Nucleus accumbens (tissue), 56 donors: ENCODE measurements around the gene KSR2.
"Not testable (repeated sequence)": the region's sequence is repeated elsewhere in the genome, so short reads cannot be mapped to it uniquely, and the experiment has no call there.

ENCODE experiments used
- DNase-seq, 56 donors: peaks; one replicate each; lab custom pipeline; 2025; lab: John Stamatoyannopoulos, UW

Gene KSR2

GRCh38 chr12:117968826-117969659, at the start of gene KSR2:
KSR2 (minus strand) TSS chr12:117968990; CDS start chr12:117968255, 735 bp downstream.
- peak in 51 of 56 donors; percentile 2 to 88 (median 64) for DNase-seq

DNA sequence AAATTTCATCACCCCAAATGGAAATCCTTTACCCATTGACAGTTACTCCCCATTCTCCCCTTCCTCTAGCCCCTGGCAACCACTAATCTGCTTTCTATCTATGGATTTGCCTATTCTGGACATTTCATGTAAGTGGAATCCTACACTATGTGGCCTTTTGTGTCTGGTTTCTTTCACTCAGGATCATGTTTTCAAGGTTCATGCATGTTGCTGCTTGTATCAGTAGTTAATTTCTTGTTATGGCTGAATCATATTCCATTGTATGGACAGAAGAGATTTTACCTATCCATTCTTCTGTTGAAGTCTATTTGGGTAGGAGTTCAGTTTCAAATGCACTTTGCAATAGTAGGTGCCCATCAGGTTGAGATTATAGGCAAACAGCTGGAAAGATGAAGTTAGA, 49.1 kb upstream of the KSR2 start:
- no peak for DNase-seq

- peak; percentile 24 to 97 (median 91) for DNase-seq
These were observed 47.9 kb upstream of the KSR2 start, which contains the start of gene RFC5 for GRCh38 chr12:118016424-118017264. RFC5 (plus strand) TSS chr12:118016703; CDS start chr12:118016828, 125 bp downstream.

DNA sequence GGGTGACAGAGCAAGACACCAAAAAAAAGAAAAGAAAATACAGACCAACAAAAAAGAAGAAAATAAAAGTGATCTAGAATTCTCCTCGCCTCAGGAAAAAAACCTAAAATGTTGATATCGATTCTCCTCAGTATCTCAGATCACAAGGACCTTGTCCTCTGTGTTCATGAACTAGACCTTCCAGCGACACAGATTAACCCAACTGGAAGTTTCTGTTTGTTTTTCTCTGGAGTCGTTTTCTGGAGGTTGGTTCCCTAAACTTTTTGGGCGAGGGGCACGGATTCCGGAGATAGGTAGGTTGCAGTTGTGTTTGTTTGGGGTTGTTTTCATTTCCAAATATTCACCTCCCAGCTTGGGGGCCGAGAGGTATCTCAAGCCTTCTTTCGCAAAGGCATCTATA, 47.2 kb upstream of the KSR2 start:
- DNase-seq: no peak

- DNase-seq: no peak
These were observed 46.5 kb upstream of the KSR2 start for GRCh38 chr12:118015306-118015705.

DNA sequence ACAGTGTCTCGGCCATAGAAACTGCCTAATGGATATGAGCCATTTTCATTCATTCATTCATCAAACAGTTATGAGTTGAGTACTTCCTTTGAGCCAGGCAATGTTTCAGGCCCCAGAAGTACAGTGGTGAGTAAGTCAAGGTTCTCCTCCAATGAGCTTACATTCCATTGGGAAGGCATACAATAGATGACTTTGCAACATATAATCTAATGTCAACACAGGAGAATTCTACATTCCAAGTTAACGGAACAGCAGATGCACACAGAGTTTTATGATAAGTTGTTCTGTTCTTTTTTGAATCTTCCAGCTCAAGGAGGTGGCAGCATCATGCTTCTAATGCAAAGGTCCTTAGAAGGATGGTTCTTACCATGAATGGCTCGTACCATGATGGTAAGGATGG, 44.5 kb upstream of the KSR2 start:
- no peak for DNase-seq

GRCh38 chr12:118011961-118012360, 43.2 kb upstream of the KSR2 start:
- DNase-seq: no peak

DNA sequence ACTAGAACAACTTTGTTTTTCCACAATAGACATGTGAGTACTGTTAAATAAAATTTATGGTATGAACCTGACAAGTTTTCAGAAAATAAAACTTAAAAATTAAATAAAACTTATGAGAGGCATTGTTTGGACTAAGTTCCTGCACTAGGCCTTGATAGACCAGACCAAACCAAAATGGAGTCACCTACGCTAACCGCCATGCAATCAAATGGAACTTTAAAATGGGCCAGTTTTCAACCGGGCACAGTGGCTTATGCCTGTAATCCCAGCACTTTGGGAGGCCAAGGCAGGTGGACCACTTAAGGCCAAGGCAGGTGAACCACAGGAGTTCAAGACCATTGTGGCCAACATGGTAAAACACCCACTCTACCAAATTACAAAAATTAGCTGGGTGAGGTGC, 42.6 kb upstream of the KSR2 start:
- DNase-seq: no peak

- no peak for DNase-seq
These were observed 42.1 kb upstream of the KSR2 start for GRCh38 chr12:118010903-118011302.

- DNase-seq: not testable (repeated sequence)
These were observed 31.0 kb upstream of the KSR2 start for GRCh38 chr12:117999806-118000205.

- DNase-seq: no peak
These were observed 29.9 kb upstream of the KSR2 start for GRCh38 chr12:117998719-117999118.

- no peak for DNase-seq
These were observed 26.0 kb upstream of the KSR2 start for GRCh38 chr12:117994551-117995438.

- no peak for DNase-seq
These were observed 18.1 kb upstream of the KSR2 start for GRCh38 chr12:117986705-117987469.

DNA sequence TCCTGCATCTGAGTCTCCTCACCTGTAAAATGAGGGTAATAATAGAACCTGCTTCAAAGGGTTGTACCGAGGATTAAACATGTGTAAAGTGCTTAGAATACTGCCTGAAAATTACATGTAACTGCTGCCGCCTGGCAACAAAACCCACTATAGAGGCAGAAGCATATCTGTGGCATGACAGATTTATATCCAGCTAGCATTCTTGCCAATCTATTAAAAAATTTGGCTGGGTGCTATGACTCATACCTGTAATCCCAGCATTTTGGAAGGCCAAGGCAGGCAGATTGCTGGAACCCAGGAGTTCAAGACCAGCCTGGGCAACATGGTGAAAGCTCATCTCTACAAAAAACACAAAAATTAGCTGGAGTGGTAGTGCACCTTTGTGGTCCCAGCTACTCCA, 16.4 kb upstream of the KSR2 start:
- DNase-seq: no peak

DNA sequence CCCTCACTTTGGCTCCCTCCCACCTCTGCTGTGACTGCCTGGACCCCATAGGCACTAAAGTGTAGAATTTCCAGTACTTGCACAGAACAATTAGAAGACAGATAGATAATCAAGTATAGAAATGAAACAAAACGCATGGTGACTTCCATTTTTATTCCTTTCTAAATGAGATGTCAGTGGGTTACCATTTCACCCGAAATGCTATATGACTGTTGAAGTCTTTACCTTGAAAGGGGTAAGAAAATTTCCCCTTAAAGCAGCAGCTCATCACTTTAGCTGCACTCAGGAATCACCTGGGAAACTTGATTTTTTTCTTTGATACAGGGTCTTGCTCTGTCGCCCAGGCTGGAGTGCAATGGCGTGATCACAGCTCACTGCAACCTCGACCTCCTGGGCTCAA, 12.5 kb upstream of the KSR2 start:
- no peak for DNase-seq

DNA sequence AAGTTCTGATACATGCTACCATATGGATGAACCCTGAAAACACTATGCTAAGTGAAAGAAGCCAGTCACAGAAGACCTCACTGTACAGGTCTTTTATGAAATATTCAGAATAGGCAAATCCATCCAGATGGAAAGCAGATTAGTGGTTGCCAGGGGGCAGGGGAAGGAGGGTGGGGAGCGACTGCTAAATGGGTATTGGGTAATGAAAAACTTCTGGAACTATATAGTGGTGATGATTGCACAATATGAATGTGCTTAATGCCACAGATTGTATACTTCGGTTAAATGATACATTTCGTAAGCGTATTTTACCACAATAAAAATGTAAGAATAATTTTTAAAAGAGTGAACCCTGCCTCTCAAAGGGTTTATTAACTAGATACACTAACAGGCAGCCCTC, 11.8 kb upstream of the KSR2 start:
- DNase-seq: no peak

- no peak for DNase-seq
These were observed 8.6 kb upstream of the KSR2 start for GRCh38 chr12:117977373-117977772.

DNA sequence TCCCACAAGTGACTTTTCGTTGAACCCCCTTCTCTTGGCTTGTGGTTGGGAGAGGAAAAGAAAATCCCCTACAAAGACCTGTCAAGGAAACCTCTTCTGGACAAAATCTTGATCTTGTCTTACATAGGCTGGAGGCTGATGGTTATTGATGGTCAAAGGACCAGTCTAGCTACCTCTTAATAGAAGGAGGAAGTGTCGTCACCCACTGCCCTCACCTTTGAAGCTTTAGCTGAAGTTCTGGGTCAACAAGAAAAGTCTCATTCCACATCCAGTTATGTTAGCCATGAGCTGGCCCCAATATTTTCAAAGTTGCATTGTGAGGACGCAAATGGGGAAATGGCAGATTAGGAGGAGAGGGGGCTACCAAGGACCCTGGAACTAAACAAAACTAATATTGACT, 6.2 kb upstream of the KSR2 start:
- DNase-seq: no peak

DNA sequence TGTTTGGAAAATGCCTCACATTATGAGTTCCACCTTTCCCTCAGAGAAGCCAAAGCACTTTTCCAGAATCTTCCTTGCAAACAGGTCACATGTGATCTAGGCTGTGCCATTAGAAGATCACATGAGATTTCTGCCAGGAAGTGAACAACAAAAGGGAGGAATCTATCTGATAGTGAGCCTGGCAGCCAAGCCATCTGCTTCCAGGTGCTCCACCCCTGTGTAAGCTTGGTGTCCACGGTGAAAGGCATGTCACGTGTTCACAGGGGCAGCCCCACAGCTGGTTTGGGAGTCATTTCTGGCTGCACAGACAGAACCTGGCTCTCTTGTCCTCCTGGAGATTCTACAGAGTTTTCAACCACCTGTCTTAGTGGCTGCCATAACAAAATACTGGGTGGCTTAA, 3.5 kb upstream of the KSR2 start:
- DNase-seq: no peak

DNA sequence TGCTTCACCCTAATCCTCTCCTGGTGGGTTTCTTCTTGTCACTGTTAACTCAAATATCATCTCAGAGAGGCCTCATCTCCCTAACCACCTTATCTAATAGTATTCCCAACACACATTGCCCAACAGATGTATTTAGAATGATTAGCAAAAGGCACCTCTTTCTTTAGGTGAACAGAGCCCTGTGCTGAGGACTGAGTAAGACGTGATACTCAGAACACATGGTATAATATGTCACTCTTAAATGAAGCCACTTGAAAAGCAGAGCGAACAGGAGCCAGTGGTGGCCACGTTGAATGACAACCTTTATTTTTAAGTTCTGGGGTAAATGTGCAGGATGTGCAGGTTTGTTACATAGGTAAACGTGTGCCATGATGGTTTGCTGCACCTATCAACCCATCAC, 1.5 kb upstream of the KSR2 start:
- DNase-seq: no peak
